ENCODE results near the gene NECTIN2. TPM values are rescaled to one million over a fixed set of nuclear protein-coding genes. Genes with fewer than 3 reads are reported as not detected.

NECTIN2 gene
- total RNA-seq, 1 experiment from 2014 or later = 96.3 TPM

- no peaks in the 10 kb centered on the region for H4K20me1 ChIP-seq (ENCODE audit: insufficient read depth)
- H3K4me1 ChIP-seq (ENCODE audit: control insufficient read depth in 1 of 2, insufficient read depth in 2 of 2, low read length in 2 of 2) = peaks cover 3 to 9% of the 10 kb centered on the region in 2 experiments; a peak in 3 of 4 replicates
- H3K27ac ChIP-seq (ENCODE audit: low read depth, low read length) = no peak overlapping the region; the same call in 1 of the 2 replicates
- no peak overlapping the region for H3K9ac ChIP-seq (ENCODE audit: low read length)
- H3K9me2 ChIP-seq (ENCODE audit: insufficient read depth) = no peaks in the 10 kb centered on the region
- peaks cover 0 to 3% of the 10 kb centered on the region in 2 experiments; a peak in 1 of 4 replicates for H3K9me3 ChIP-seq (ENCODE audit: control insufficient read depth in 1 of 2, insufficient read depth in 1 of 2, low read depth in 1 of 2, low read length in 2 of 2)
- intact Hi-C loops (cut with micrococcal nuclease) = loop anchor here (5.0 kb wide), 1 partner anchor 538 kb away; no protein-coding TSS in a partner anchor
- H3K27me3 ChIP-seq (ENCODE audit: insufficient read depth, low read length) = no peaks in the 10 kb centered on the region
- ChIA-PET POLR2A (no interaction called here), CTCF (interaction anchor here (1.3 kb wide), 1 partner anchor 45 kb away, joined by 3 read pairs; no protein-coding TSS in a partner anchor), RAD21 (ENCODE audit: low non-redundant PET in 1 of 2, low total read pairs in 2 of 2, uncharacterized antibody in 2 of 2, unreplicated experiment in 2 of 2) (no interaction called here)
- ATAC-seq = peak; percentile 17
- H3K36me3 ChIP-seq (ENCODE audit: control insufficient read depth in 1 of 2, insufficient read depth in 2 of 2, low read length in 2 of 2) = peaks cover 13 to 24% of the 10 kb centered on the region in 2 experiments; a peak in 3 of 4 replicates
- no peaks in the 10 kb centered on the region for H3K79me2 ChIP-seq (ENCODE audit: insufficient read depth, low read length)
- H3K4me3 ChIP-seq (replicated peaks in 1 of 2; ENCODE audit: low read depth in 1 of 2, low read length in 2 of 2) = no peak overlapping the region
- TF ChIP-seq CBX3 (IDR thresholded peaks at IDR 0.05; ENCODE audit: low read depth) = no peak
- TF ChIP-seq SRF (IDR thresholded peaks at IDR 0.05; ENCODE audit: low read depth) = no peak
- TF ChIP-seq YY1 (IDR thresholded peaks at IDR 0.05; ENCODE audit: extremely low read depth, insufficient replicate concordance, low read depth, low read length) = no peak
- no peak for TF ChIP-seq ELF1 (IDR thresholded peaks at IDR 0.05; ENCODE audit: borderline replicate concordance, low read depth)
- TF ChIP-seq POLR2AphosphoS5 (IDR thresholded peaks at IDR 0.05; ENCODE audit: low read depth, low read length) = no peak
- TF ChIP-seq, protein P1, sequence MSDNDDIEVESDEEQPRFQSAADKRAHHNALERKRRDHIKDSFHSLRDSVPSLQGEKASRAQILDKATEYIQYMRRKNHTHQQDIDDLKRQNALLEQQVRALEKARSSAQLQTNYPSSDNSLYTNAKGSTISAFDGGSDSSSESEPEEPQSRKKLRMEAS (IDR thresholded peaks at IDR 0.05) = no peak
- TF ChIP-seq SP1 (IDR thresholded peaks at IDR 0.05; ENCODE audit: low read depth) = no peak
- TF ChIP-seq REST (IDR thresholded peaks at IDR 0.05; ENCODE audit: low read depth) = no peak
- no peak for TF ChIP-seq FOSL1 (IDR thresholded peaks at IDR 0.05; ENCODE audit: low read depth)
- TF ChIP-seq POLR2A (IDR thresholded peaks at IDR 0.05; ENCODE audit: borderline replicate concordance, extremely low read depth, insufficient read depth, insufficient read length) = no peak
- TF ChIP-seq ZFX (IDR thresholded peaks at IDR 0.05) = no peak
- no peak for TF ChIP-seq SIN3A (IDR thresholded peaks at IDR 0.05; ENCODE audit: low read depth)
- TF ChIP-seq ZBTB33 (IDR thresholded peaks at IDR 0.05; ENCODE audit: extremely low read depth, insufficient replicate concordance, low read length) = no peak
- no peak for TF ChIP-seq ZNF274 (IDR thresholded peaks at IDR 0.05; ENCODE audit: low read depth, low read length)
- TF ChIP-seq EZH2 (IDR thresholded peaks at IDR 0.05) = no peak
- TF ChIP-seq JUND (IDR thresholded peaks at IDR 0.05) = no peak
- no peak for TF ChIP-seq RAD21 (IDR thresholded peaks at IDR 0.05; ENCODE audit: low read depth)
- TF ChIP-seq TCF7L2 (IDR thresholded peaks at IDR 0.05; ENCODE audit: borderline replicate concordance, extremely low read depth, insufficient read depth, insufficient read length) = no peak
- TF ChIP-seq CEBPB (IDR thresholded peaks at IDR 0.05; ENCODE audit: low read depth) = no peak
- TF ChIP-seq ATF3 (IDR thresholded peaks at IDR 0.05) = no peak
- no peak overlapping the region for H3K4me2 ChIP-seq (ENCODE audit: low read length)
- BruUV-seq (replicated peaks) = no TSS peak
- H2AFZ ChIP-seq (ENCODE audit: low read depth, low read length, poor library complexity, severe bottlenecking) = no peak overlapping the region
- no peak for DNase-seq (ENCODE audit: low read depth, low spot score)
These were observed 46.3 kb upstream of the NECTIN2 start for GRCh38 chr19:44799627-44800346.
